Colonic mucosa (tissue), 4 donors: Measurements from ENCODE around the gene SERINC5. TPM values are rescaled to one million over a fixed set of nuclear protein-coding genes. Genes with fewer than 3 reads are reported as not detected.

ENCODE experiments used
- DNase-seq: peaks from one replicate; pipeline ENCODE4 v3.0.0-alpha.2; 2020
- H3K27ac ChIP-seq: fragments of 200-600 bp; one replicate; pipeline ENCODE4 v1.8.0; 2021
- H3K27me3 ChIP-seq: fragments of 200-600 bp; one replicate; pipeline ENCODE4 v1.8.0; 2021
- H3K36me3 ChIP-seq: fragments of 200-600 bp; one replicate; pipeline ENCODE4 v1.8.0; 2021
- H3K4me1 ChIP-seq: fragments of 200-600 bp; one replicate; pipeline ENCODE4 v1.8.0; 2021; ENCODE audit warnings: mild to moderate bottlenecking
- H3K4me3 ChIP-seq: fragments of 200-600 bp; one replicate; pipeline ENCODE4 v1.8.0; 2021
- H3K9ac ChIP-seq, 2 donors: one replicate each; pipeline ENCODE4 v1.7.0; 2013; ENCODE audit warnings: control low read depth in 2 of 2, low read depth in 2 of 2, low read length in 2 of 2
- H3K9me3 ChIP-seq: fragments of 200-600 bp; one replicate; pipeline ENCODE4 v1.8.0; 2021
- CTCF ChIP-seq: fragments of 200-600 bp; IDR thresholded peaks from one replicate; pipeline ENCODE4 v1.8.0; 2022; ENCODE audit warnings: antibody characterized with exemption, mild to moderate bottlenecking
- intact Hi-C: fragments of 100-400 bp; cut with DNase I; formaldehyde crosslinking; loops from one replicate; pipeline ENCODE4 v1.14.1; 2022
- total RNA-seq, 2 donors: library from RNA; stranded (reverse); fragmentation: NEBNext Ultra II Directional in 1 of 2; extraction: Animal tissue kit (Norgen Biotek cat#: 25700) in 1 of 2; gene quantifications; one replicate each; pipeline ENCODE4 v1.2.1, GENCODE V29; 2021
- donor health status: healthy.
- donor health status: DM: no; HTN: no; CAD: no.
- donor health status: DM: no; HTN: no; CAD: no.

Gene SERINC5
- total RNA-seq, 2 donors from 2014 or later: 138 to 141 TPM

GRCh38 chr5:80151890-80152289, 104.0 kb downstream of the SERINC5 start:
- DNase-seq: no peak
- H3K36me3 ChIP-seq: peaks cover 8% of the 10 kb centered on the region
- TF ChIP-seq CTCF: no peak
- H3K27me3 ChIP-seq: no peaks in the 10 kb centered on the region
- H3K4me1 ChIP-seq: peaks cover 4% of the 10 kb centered on the region
- no peak overlapping the region for H3K4me3 ChIP-seq
- H3K9ac ChIP-seq: no peak overlapping the region
- intact Hi-C loops: no loop called here
- no peak overlapping the region for H3K27ac ChIP-seq
- no peaks in the 10 kb centered on the region for H3K9me3 ChIP-seq

GRCh38 chr5:80150731-80151130, 105.1 kb downstream of the SERINC5 start:
- H3K27me3 ChIP-seq: no peaks in the 10 kb centered on the region
- no peak overlapping the region for H3K27ac ChIP-seq
- intact Hi-C loops: no loop called here
- H3K9ac ChIP-seq: no peak overlapping the region
- H3K4me3 ChIP-seq: no peak overlapping the region
- no peaks in the 10 kb centered on the region for H3K9me3 ChIP-seq
- TF ChIP-seq CTCF: no peak
- H3K36me3 ChIP-seq: peaks cover 8% of the 10 kb centered on the region
- no peak for DNase-seq
- H3K4me1 ChIP-seq: peaks cover 4% of the 10 kb centered on the region

DNA sequence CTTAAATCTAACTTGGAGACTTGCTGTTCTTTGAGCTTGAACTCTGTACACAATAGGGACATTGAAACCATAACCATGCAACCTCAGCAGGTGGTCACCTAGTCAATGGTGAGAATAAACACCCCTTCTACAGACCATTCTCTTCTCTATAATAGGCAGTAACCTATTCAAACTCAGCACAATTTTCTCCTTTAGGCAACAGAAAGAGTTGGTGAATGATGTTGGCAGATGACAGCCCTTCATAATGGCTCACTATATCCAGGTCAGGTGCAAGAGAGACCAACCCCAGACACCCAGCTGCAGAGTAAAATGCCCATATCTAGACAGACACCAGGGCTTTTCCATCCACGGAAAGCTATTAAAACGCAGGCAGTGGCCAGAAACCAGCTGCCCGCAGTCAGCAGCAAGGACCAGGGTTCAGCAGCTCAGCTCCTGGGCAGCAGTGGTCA, 106.7 kb downstream of the SERINC5 start:
- Histone ChIP-seq H3K4me1 (peaks cover 4% of the 10 kb centered on the region), H3K27ac (no peak overlapping the region), H3K27me3 (no peaks in the 10 kb centered on the region), H3K36me3 (peaks cover 8% of the 10 kb centered on the region), H3K9me3 (no peaks in the 10 kb centered on the region), H3K9ac (no peak overlapping the region), H3K4me3 (no peak overlapping the region)
- no peak for TF ChIP-seq CTCF
- DNase-seq: no peak
- intact Hi-C loops: no loop called here

DNA sequence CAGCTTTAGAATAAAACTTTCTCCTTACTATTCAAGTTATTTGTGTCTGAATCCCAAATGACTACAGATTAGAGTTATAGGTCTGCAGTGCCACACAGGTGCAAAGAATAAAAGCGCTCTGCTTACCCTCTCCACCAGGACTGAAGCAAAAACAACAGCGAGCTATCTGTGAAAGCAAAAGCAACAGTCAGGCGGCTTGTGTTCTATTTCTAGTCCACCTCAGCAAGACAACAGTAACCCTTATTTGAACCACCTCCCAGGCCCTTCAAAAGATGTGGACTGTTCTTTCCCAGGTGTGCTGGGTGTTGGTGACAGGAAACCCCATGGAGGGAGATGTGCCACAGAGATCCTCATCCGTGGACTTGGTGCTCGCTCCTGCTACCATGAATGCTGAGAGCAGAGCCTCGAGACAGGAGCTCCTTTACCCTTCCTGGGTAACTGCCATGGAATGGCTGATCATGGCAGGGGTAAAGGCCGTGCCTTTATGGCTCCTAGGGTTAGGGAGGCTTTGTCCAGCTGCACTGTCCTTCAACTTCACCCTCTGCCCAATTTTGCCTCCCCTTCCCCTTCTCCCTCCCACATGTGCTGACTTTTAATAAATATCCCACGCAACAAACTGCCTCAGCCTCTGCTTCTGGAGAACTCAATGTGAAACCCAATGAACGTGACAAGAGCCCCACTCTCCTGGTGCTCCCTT, 108.6 kb downstream of the SERINC5 start:
- Histone ChIP-seq H3K9me3 (no peaks in the 10 kb centered on the region), H3K4me1 (no peaks in the 10 kb centered on the region), H3K9ac (no peak overlapping the region), H3K27ac (no peak overlapping the region), H3K4me3 (no peak overlapping the region), H3K27me3 (no peaks in the 10 kb centered on the region), H3K36me3 (peaks cover 8% of the 10 kb centered on the region)
- DNase-seq: no peak
- intact Hi-C loops: no loop called here
- TF ChIP-seq CTCF: no peak

GRCh38 chr5:80146046-80146445, 109.8 kb downstream of the SERINC5 start:
- peaks cover 8% of the 10 kb centered on the region for H3K36me3 ChIP-seq

More at GRCh38 chr5:80146046-80146445, 109.8 kb downstream of the SERINC5 start:
- no peak for DNase-seq
- H3K27ac ChIP-seq: no peak overlapping the region
- H3K4me1 ChIP-seq: no peaks in the 10 kb centered on the region
- H3K9ac ChIP-seq: no peak overlapping the region
- no peaks in the 10 kb centered on the region for H3K27me3 ChIP-seq
- intact Hi-C loops: no loop called here
- H3K9me3 ChIP-seq: no peaks in the 10 kb centered on the region
- no peak for TF ChIP-seq CTCF
- H3K4me3 ChIP-seq: no peak overlapping the region
